ENCODE results near the gene GNS. TPM values are rescaled to one million over a fixed set of nuclear protein-coding genes. Genes with fewer than 3 reads are reported as not detected.

GNS gene
- total and polyA plus RNA-seq, 2 of the 13 experiments (the other 11 are each of a cell fraction or from before 2014, with no cell fraction given), result 49.8 to 51.0 TPM

GRCh38 chr12:64740646-64741045 is 18.6 kb downstream of the GNS start (continued):
- no peak for TF ChIP-seq RERE (CRISPR knock-in tag; IDR thresholded peaks at IDR 0.05; ENCODE audit: low read depth)

- ChIA-PET POLR2A (no interaction called here), CTCF (ENCODE audit: low intra/inter-chr PET ratio, low total read pairs) (no interaction called here)
- Histone ChIP-seq H3K4me1 (ENCODE audit: insufficient read depth, low read length) (peaks cover 24% of the 10 kb centered on the region), H3K9me3 (ENCODE audit: low read length) (no peaks in the 10 kb centered on the region), H2AFZ (ENCODE audit: low read length) (no peak overlapping the region), H3K27me3 (ENCODE audit: control insufficient read depth in 1 of 2, insufficient read depth in 2 of 2, low read length in 2 of 2) (no peaks in the 10 kb centered on the region), H3K36me3 (replicated peaks in 1 of 2; ENCODE audit: control insufficient read depth in 1 of 2, insufficient read depth in 2 of 2, low read length in 2 of 2) (peaks cover 21 to 67% of the 10 kb centered on the region in 2 experiments; a peak in 4 of 5 replicates), H3K79me2 (ENCODE audit: insufficient read depth, low read length) (no peaks in the 10 kb centered on the region), H4K20me1 (ENCODE audit: insufficient read depth, low read length) (no peaks in the 10 kb centered on the region), H3K9ac (ENCODE audit: insufficient read depth, low read depth, low read length) (no peak overlapping the region), H3K4me3 (replicated peaks in 1 of 3; ENCODE audit: insufficient read depth in 1 of 3, low read depth in 2 of 3, low read length in 3 of 3) (no peak overlapping the region), H3K4me2 (ENCODE audit: low read depth, low read length) (no peak overlapping the region), H3K27ac (ENCODE audit: extremely low read length, insufficient read depth, low read length) (no peak overlapping the region)
- intact Hi-C loops (cut with micrococcal nuclease; ENCODE audit: unreplicated experiment) (no loop called here), in situ Hi-C loops (cut with HindIII; ENCODE audit: extremely low pct_ligation_motif_present, low pct_unique_long_range_greater_than_20kb) (no loop called here)
- DNase-seq (ENCODE audit: low spot score) (no peak), FAIRE-seq (no peak), ATAC-seq (no peak)
- 86% methylated on average over 2 of the region's 2 CpGs for whole genome bisulfite sequencing (ENCODE audit: low lambda C conversion rate)
- no TSS peak for BruUV-seq (replicated peaks)
- TF ChIP-seq REXO4 (CRISPR knock-in tag; IDR thresholded peaks at IDR 0.05; ENCODE audit: borderline replicate concordance) (no peak), ZNF18 (CRISPR knock-in tag; IDR thresholded peaks at IDR 0.05; ENCODE audit: insufficient replicate concordance) (no peak), SUZ12 (IDR thresholded peaks at IDR 0.05; ENCODE audit: low read depth, low read length) (no peak), SNAPC2 (CRISPR knock-in tag; IDR thresholded peaks at IDR 0.05) (no peak), FOSL2 (CRISPR knock-in tag; IDR thresholded peaks at IDR 0.05) (peak; percentile 39; the same call in 1 of the 2 replicates)
These were observed 19.4 kb downstream of the GNS start for GRCh38 chr12:64739778-64740177.

Data from HepG2 (cell line).